Spleen (tissue), 11 donors: Measurements from ENCODE around the gene SLC35E2B. TPM values are rescaled to one million over a fixed set of nuclear protein-coding genes. Genes with fewer than 3 reads are reported as not detected.

Experiments
- DNase-seq: peaks from one replicate; pipeline ENCODE4 v3.0.0-alpha.2; 2020
- H3K27ac ChIP-seq, 8 donors: fragments of 200-600 bp; sonication (generic) in 7 of 8; 1 replicate in 4 of 8; 2 replicates in 4 of 8; pipeline versions ENCODE4 v1.5.0 to v1.8.0; 2016 to 2021; ENCODE audit warnings: inconsistent platforms in 4 of 8, mild to moderate bottlenecking in 4 of 8, moderate library complexity in 1 of 8
- H3K27me3 ChIP-seq, 7 donors: fragments of 200-600 bp; sonication (generic) in 6 of 7; replicated peaks in 1 of 7; 1 replicate in 4 of 7; 2 replicates in 3 of 7; pipeline versions ENCODE4 v1.5.0 to v1.8.0; 2016 to 2021; ENCODE audit warnings: inconsistent platforms in 3 of 7, mild to moderate bottlenecking in 1 of 7
- H3K36me3 ChIP-seq, 6 donors: fragments of 200-600 bp; sonication (generic) in 5 of 6; 1 replicate in 4 of 6; 2 replicates in 2 of 6; pipeline versions ENCODE4 v1.5.0 to v1.8.0; 2016 to 2021; ENCODE audit warnings: inconsistent platforms in 2 of 6
- H3K4me1 ChIP-seq, 6 donors: fragments of 200-600 bp; sonication (generic) in 5 of 6; 1 replicate in 3 of 6; 2 replicates in 3 of 6; pipeline versions ENCODE4 v1.5.0 to v1.8.0; 2016 to 2021; ENCODE audit warnings: inconsistent platforms in 3 of 6
- H3K4me3 ChIP-seq, 8 donors: fragments of 200-600 bp; sonication (generic) in 7 of 8; 1 replicate in 4 of 8; 2 replicates in 4 of 8; pipeline versions ENCODE4 v1.5.0 to v1.8.0; 2016 to 2021; ENCODE audit warnings: inconsistent platforms in 4 of 8, mild to moderate bottlenecking in 4 of 8, moderate library complexity in 2 of 8
- H3K9me3 ChIP-seq, 8 donors: fragments of 200-600 bp; sonication (generic) in 7 of 8; 1 replicate in 4 of 8; 2 replicates in 4 of 8; pipeline versions ENCODE4 v1.5.0 to v1.8.0; 2016 to 2021; ENCODE audit warnings: inconsistent platforms in 4 of 8
- POLR2A ChIP-seq, 3 donors: fragments of 450-650 bp; IDR thresholded peaks; one replicate each; pipeline ENCODE4 v1.5.1; 2017; ENCODE audit warnings: antibody characterized with exemption in 3 of 3, mild to moderate bottlenecking in 1 of 3
- POLR2AphosphoS5 ChIP-seq, 3 donors: sonication (generic); formaldehyde crosslinking; IDR thresholded peaks; one replicate each; pipeline ENCODE4 v1.5.1; 2017; ENCODE audit warnings: antibody characterized with exemption in 3 of 3
- WGBS, 5 donors: extraction: QIAGEN DNeasy Blood & Tissue Kit in 3 of 5; methylation state at CpG; one replicate each; pipeline versions ENCODE4 v1.1.5 to v1.1.7; 2013 to 2018; 5-methylcytosine and 5-hydroxymethylcytosine counted together
- intact Hi-C: fragments of 100-400 bp; cut with DNase I; formaldehyde crosslinking; loops from one replicate; pipeline ENCODE4 v1.15.0; 2023; ENCODE audit warnings: low total_unique reads
- polyA plus RNA-seq, 3 donors: library from polyadenylated mRNA; stranded (reverse); fragments of 200-250 nt; gene quantifications; one replicate each; pipeline ENCODE4 v1.2.1, GENCODE V29; 2013
- total RNA-seq, 7 donors: library from RNA; depleted of rRNA in 3 of 7; stranded (reverse); fragments of >200 nt in 3 of 7; fragmentation: NEBNext Ultra II Directional in 4 of 7; extraction: Animal tissue kit (Norgen Biotek cat#: 25700) in 4 of 7; gene quantifications; one replicate each; pipeline versions ENCODE4 v1.1.0 to v1.2.1, GENCODE V29; 2016 to 2021
- TF ChIP-seq, protein P1 (sequence below), 11 experiments: fragments of 200-600 bp in 7 of 11; fragments of 450-650 bp in 4 of 11; sonication (generic) in 4 of 11; IDR thresholded peaks in 8 of 11; conservative IDR thresholded peaks in 3 of 11; 1 replicate in 7 of 11; 2 replicates in 4 of 11; pipeline versions ENCODE4 v1.4.0 to v1.8.0; 2016 to 2021; ENCODE audit warnings: antibody characterized with exemption in 11 of 11, inconsistent platforms in 4 of 11, mild to moderate bottlenecking in 1 of 11
- donor health status: healthy with polysubstance abuse.
- donor health status: DM: no; HTN: no; CAD: no; lungs with moderate emphysema.
- donor health status: DM: no; HTN: no; CAD: no.
- donor health status: Bipolar disorder and iron deficiency.
- donor health status: healthy.
- donor health status: DM: no; HTN: no; CAD: no.
- donor health status: DM: yes; HTN: yes; CAD: no.

The SLC35E2B gene
- total and polyA plus RNA-seq, 10 donors: 18.3 to 105 (median 55.3) TPM

DNA sequence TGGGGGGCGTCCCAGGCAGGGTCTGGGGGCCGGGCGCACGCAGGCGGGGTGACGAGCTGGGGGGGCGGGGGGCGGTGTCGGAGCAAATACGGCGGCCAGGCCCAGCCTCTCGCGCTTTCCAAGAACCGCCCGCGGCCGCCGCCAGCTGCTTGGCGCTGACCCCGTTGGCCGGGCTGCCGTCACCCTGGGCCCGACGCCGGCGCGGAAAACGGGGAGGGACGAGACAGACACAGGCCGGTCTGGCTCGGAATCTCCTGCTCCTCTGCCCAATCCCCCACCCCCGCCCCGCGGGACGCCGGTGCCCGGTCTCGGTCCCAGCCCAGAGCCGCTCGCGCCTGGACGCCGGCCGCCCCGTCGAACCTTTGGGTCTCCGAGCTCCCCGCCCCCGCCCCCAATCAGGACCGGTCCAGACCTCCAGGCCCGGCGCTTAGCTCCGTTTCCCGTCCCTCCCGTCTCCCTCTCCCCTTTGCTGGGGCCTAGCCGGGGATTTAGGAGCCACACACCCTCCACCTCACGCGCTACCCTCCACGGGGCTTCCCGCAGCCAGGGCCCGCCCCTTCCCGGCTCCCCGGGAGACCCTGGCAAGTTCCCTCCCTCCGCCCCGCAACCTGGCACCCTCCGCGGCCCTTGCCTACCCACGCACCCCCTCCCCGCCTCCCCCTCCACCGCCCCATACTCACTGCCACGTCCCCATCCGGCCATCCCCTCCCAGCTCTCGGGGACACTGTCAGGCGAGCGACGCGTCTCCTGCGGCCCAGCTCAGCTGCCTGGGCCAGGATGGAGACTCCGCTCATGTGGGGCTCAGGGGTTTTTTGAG lies 61.4 kb downstream of the SLC35E2B start:
- TF ChIP-seq POLR2A (IDR thresholded peaks at IDR 0.05) (no peak), POLR2AphosphoS5 (IDR thresholded peaks at IDR 0.05) (peak in 1 of 3 donors; percentile 30)
- TF ChIP-seq, protein P1, sequence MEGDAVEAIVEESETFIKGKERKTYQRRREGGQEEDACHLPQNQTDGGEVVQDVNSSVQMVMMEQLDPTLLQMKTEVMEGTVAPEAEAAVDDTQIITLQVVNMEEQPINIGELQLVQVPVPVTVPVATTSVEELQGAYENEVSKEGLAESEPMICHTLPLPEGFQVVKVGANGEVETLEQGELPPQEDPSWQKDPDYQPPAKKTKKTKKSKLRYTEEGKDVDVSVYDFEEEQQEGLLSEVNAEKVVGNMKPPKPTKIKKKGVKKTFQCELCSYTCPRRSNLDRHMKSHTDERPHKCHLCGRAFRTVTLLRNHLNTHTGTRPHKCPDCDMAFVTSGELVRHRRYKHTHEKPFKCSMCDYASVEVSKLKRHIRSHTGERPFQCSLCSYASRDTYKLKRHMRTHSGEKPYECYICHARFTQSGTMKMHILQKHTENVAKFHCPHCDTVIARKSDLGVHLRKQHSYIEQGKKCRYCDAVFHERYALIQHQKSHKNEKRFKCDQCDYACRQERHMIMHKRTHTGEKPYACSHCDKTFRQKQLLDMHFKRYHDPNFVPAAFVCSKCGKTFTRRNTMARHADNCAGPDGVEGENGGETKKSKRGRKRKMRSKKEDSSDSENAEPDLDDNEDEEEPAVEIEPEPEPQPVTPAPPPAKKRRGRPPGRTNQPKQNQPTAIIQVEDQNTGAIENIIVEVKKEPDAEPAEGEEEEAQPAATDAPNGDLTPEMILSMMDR (IDR thresholded peaks at IDR 0.05 in 8 of 11, conservative IDR thresholded peaks at IDR 0.05 in 3 of 11): no peak
- Histone ChIP-seq H3K9me3 (no peaks in the 10 kb centered on the region), H3K4me1 (peaks cover 0 to 46% (median 28%) of the 10 kb centered on the region in 6 donors), H3K27ac (peak overlapping the region; percentile 57 to 91 (median 84)), H3K4me3 (peak overlapping the region in 6 of 8 donors; percentile 19 to 71 (median 46)), H3K36me3 (peaks cover 0 to 36% (median 7%) of the 10 kb centered on the region in 6 donors), H3K27me3 (peaks cover 3 to 45% (median 22%) of the 10 kb centered on the region in 7 donors)
- WGBS, 5 donors: 7 to 16% (median 10%) methylated on average over 20 to 79 of the region's 79 CpGs
- intact Hi-C loops: no loop called here
- peak; percentile 86 for DNase-seq

DNA sequence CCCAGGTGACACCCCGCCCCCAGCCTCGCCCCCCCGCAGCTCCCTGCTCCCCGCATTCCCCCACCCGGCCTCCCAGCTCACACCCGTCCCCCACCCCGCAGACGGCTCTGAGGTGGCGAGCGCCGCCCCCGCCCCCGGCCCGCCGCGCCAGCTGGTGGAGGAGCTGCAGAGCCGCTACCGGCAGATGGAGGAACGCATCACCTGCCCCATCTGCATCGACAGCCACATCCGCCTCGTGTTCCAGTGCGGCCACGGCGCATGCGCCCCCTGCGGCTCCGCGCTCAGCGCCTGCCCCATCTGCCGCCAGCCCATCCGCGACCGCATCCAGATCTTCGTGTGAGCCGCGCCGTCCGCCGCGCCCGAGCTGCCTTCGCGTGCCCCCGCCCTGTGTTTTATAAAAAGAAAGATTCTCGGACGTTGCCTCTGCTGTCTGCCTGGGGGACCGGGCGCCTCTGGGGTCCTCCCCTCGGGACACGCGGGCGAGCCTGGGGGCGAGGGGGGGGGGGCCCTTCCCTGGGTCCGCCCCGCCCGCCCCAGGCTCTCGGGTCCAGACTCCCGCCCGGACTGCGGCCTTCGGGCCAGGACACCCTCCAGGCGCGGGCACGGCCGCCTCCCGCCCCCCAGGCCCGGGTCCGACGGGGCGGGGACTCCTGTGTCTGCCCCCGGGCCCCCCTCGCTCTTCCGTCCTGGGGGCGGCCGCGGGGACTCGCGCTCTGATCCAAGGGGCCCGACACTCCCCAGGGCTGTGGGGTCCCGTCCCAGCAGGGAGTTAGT lies 62.2 kb downstream of the SLC35E2B start:
- H3K27ac ChIP-seq: peak overlapping the region; percentile 57 to 91 (median 84)
- peaks cover 3 to 45% (median 22%) of the 10 kb centered on the region in 7 donors for H3K27me3 ChIP-seq
- peaks cover 0 to 46% (median 28%) of the 10 kb centered on the region in 6 donors for H3K4me1 ChIP-seq
- intact Hi-C loops: no loop called here
- H3K4me3 ChIP-seq: peak overlapping the region in 7 of 8 donors; percentile 10 to 71 (median 44)
- peak; percentile 97 for DNase-seq
- H3K9me3 ChIP-seq: no peaks in the 10 kb centered on the region
- no peak for TF ChIP-seq POLR2A (IDR thresholded peaks at IDR 0.05)
- peak; percentile 87 to 92 (median 88) for TF ChIP-seq POLR2AphosphoS5 (IDR thresholded peaks at IDR 0.05)
- TF ChIP-seq, protein P1 (IDR thresholded peaks at IDR 0.05 in 8 of 11, conservative IDR thresholded peaks at IDR 0.05 in 3 of 11): peak in 1 of 11 experiments; percentile 9
- peaks cover 0 to 38% (median 7%) of the 10 kb centered on the region in 6 donors for H3K36me3 ChIP-seq
- 1 to 9% (median 6%) methylated on average over 22 to 81 of the region's 81 CpGs for WGBS, 5 donors

DNA sequence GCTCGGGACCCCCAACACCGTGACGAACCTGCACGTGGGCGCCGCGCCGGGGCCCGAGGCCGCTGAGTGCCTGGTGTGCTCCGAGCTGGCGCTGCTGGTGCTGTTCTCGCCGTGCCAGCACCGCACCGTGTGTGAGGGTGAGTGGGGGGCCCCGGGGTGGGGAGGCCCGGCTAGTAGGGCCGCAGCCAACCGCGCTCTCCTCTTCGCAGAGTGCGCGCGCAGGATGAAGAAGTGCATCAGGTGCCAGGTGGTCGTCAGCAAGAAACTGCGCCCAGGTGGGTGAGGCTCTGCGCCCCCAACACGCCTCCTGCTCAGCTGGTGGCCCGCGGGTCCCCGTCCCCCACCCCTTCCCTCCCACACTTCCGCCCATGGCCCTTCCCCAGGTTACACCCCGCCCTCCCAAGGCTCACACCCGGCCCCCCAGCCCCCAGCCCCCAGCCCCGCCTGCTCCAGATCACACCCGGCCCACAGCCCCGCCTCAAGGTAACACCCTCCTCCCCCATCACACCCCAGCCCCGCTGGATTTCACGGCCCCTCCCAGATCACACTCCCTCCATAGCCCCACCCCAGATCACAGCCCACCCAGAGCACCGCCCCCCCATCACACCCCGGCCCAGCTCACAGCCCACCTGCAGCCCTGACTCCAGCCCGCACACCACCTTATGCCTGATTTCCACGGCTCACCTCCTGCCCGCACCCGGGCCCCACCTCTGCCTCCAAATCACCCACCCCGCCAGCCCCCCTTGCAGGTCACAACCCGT lies 63.0 kb downstream of the SLC35E2B start:
- Histone ChIP-seq H3K27ac (peak overlapping the region; percentile 61 to 91 (median 84)), H3K27me3 (peaks cover 3 to 45% (median 22%) of the 10 kb centered on the region in 7 donors), H3K4me1 (peaks cover 0 to 46% (median 28%) of the 10 kb centered on the region in 6 donors), H3K36me3 (peaks cover 0 to 46% (median 7%) of the 10 kb centered on the region in 6 donors), H3K9me3 (no peaks in the 10 kb centered on the region), H3K4me3 (peak overlapping the region; percentile 30 to 71 (median 42))
- peak; percentile 93 for DNase-seq
- TF ChIP-seq POLR2AphosphoS5 (IDR thresholded peaks at IDR 0.05): peak in 1 of 3 donors; percentile 63
- TF ChIP-seq, protein P1 (IDR thresholded peaks at IDR 0.05 in 8 of 11, conservative IDR thresholded peaks at IDR 0.05 in 3 of 11): no peak
- WGBS, 5 donors: 23 to 34% (median 29%) methylated on average over 27 to 48 of the region's 48 CpGs
- intact Hi-C loops: no loop called here
